Measurements from ENCODE around the gene PPP3CA.

- TF ChIP-seq CTCF (IDR thresholded peaks at IDR 0.05; ENCODE audit: low read depth, low read length) (no peak), POLR2A (IDR thresholded peaks at IDR 0.05; ENCODE audit: extremely low read depth, insufficient read length) (no peak), MYC (IDR thresholded peaks at IDR 0.05; ENCODE audit: low read depth, low read length) (no peak), MAX (IDR thresholded peaks at IDR 0.05; ENCODE audit: low read depth, low read length) (no peak)
Observed at GRCh38 chr4:101349801-101350064, 2.4 kb upstream of the PPP3CA start.

All from NB4 (cell line).